ENCODE data around the gene KLC4. TPM values are rescaled to one million over a fixed set of nuclear protein-coding genes. Genes with fewer than 3 reads are reported as not detected.
"Not testable (repeated sequence)": the region's sequence is repeated elsewhere in the genome, so short reads cannot be mapped to it uniquely, and the experiment has no call there.

The KLC4 gene
- total RNA-seq, 1 experiment from 2014 or later: 17.5 TPM

- CTCF ChIA-PET: interaction anchor here (0.6 kb wide), 1 partner anchor 14 kb away, joined by 4 read pairs; no protein-coding TSS in a partner anchor
- Mint-ChIP-seq H3K27ac (ENCODE audit: low read depth, unreplicated experiment) (no peak overlapping the region), H3K9me3 (ENCODE audit: unreplicated experiment) (no peaks in the 10 kb centered on the region), H3K4me1 (ENCODE audit: insufficient read depth, unreplicated experiment) (no peaks in the 10 kb centered on the region), H3K36me3 (ENCODE audit: insufficient read depth, unreplicated experiment) (peaks cover 54% of the 10 kb centered on the region), H3K27me3 (ENCODE audit: insufficient read depth, unreplicated experiment) (no peaks in the 10 kb centered on the region), H3K4me3 (ENCODE audit: unreplicated experiment) (no peak overlapping the region)
- POLR2A ChIA-PET: interaction anchor here (0.8 kb wide), 1 partner anchor 15 kb away, joined by 3 read pairs; no protein-coding TSS in a partner anchor
- no TSS peak for BruUV-seq (replicated peaks)
- intact Hi-C loops (cut with micrococcal nuclease): no loop called here
- no peak for TF ChIP-seq CTCF (IDR thresholded peaks at IDR 0.05; ENCODE audit: unreplicated experiment)
- DNase-seq (ENCODE audit: unreplicated experiment): no peak
These were observed 21.7 kb upstream of the KLC4 start for GRCh38 chr6:43037706-43038105.

DNA sequence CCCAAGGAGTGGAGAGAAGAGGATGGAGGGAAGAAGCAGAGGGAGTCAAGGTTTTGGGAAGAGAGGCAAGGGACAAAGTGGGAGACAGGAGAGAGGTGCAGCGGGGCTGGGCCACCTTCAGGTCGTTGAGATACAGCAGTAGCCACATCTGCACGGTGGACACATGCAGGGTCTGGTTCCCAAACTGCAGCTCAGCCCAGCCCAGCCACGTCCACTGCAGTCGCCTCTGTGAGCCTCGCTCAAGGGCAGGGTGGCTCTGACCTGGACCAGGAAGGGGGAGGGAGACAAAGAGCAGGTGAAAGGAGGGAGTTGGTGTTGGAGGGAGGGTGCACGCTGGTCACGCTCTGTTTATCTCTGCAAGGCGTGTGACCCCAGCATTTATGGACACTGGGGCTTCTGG, 20.7 kb upstream of the KLC4 start:
- BruUV-seq (replicated peaks): no TSS peak
- no peaks in the 10 kb centered on the region for H3K4me1 Mint-ChIP-seq (ENCODE audit: insufficient read depth, unreplicated experiment)
- DNase-seq (ENCODE audit: unreplicated experiment): no peak
- TF ChIP-seq CTCF (IDR thresholded peaks at IDR 0.05; ENCODE audit: unreplicated experiment): no peak
- CTCF ChIA-PET: no interaction called here
- no peak overlapping the region for H3K27ac Mint-ChIP-seq (ENCODE audit: low read depth, unreplicated experiment)
- H3K36me3 Mint-ChIP-seq (ENCODE audit: insufficient read depth, unreplicated experiment): peaks cover 55% of the 10 kb centered on the region
- POLR2A ChIA-PET: interaction anchor here (0.8 to 1.3 kb wide), 4 partner anchors 14 to 54 kb away, joined by 3 read pairs; partner anchors contain the start of genes CUL7 and PPP2R5D
- intact Hi-C loops (cut with micrococcal nuclease): no loop called here
- no peaks in the 10 kb centered on the region for H3K27me3 Mint-ChIP-seq (ENCODE audit: insufficient read depth, unreplicated experiment)
- H3K9me3 Mint-ChIP-seq (ENCODE audit: unreplicated experiment): no peaks in the 10 kb centered on the region
- H3K4me3 Mint-ChIP-seq (ENCODE audit: unreplicated experiment): no peak overlapping the region

DNA sequence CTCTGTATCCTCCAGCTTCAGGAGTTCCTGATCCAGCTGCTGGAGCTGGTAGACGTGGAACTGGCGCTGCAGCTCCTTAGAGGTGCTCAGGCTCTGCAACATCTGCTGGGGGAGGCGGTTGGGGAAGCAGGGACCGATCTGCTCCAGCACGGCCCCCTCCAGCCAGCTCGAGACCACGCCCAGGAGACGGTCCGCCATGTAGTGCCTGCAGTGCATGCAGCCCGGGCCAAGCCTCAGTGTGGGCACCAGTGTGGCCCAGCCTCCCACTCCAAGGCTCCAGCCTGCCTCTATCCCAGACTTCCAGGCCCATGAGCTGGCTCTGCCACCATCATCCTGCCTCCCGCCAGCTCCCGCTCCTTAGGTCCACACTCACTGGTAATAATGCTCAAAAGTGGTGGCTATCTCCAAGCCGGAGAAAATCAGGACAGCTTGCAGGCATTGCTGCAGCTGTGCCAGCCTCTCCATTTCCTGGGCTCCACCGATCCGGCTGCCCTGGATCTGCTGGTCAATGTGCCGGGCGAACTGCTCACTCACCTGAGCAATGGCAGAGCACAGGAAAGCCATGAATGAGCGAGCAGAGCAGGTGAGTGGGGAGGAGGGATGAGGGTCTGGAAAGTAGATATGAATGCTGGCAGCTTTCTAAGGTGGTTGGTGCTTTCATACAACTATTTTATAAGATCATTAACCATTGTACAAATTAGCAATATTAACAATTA, 18.7 kb upstream of the KLC4 start:
- intact Hi-C loops (cut with micrococcal nuclease): no loop called here
- Mint-ChIP-seq H3K27me3 (ENCODE audit: insufficient read depth, unreplicated experiment) (no peaks in the 10 kb centered on the region), H3K4me1 (ENCODE audit: insufficient read depth, unreplicated experiment) (no peaks in the 10 kb centered on the region), H3K9me3 (ENCODE audit: unreplicated experiment) (no peaks in the 10 kb centered on the region), H3K27ac (ENCODE audit: low read depth, unreplicated experiment) (no peak overlapping the region), H3K4me3 (ENCODE audit: unreplicated experiment) (no peak overlapping the region), H3K36me3 (ENCODE audit: insufficient read depth, unreplicated experiment) (peaks cover 51% of the 10 kb centered on the region)
- no TSS peak for BruUV-seq (replicated peaks)
- DNase-seq (ENCODE audit: unreplicated experiment): no peak
- CTCF ChIA-PET: interaction anchor here (0.7 to 1.2 kb wide), 2 partner anchors 9 to 118 kb away, joined by 3 read pairs; no protein-coding TSS in a partner anchor
- POLR2A ChIA-PET: interaction anchor here (0.7 to 1.2 kb wide), 4 partner anchors 18 to 132 kb away, joined by 3 read pairs; no protein-coding TSS in a partner anchor
- TF ChIP-seq CTCF (IDR thresholded peaks at IDR 0.05; ENCODE audit: unreplicated experiment): no peak

DNA sequence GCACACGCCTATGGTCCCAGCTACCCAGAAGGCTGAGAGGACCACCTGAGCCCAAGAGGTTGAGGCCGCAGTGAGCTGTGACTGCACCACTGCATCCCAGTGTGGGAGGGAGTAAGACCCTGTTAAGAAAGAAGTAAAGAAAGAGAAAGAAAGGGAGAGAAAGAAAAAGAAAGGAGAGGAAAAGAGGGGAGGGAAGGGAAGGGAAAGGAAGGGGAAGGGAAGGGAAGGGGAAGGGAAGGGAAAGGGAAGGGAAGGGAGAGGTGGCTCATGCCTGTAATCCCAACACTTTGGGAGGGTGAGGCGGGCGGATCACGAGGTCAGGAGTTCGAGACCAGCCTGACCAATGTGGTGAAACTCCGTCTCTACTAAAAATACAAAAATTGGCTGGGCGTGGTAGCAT, 18.0 kb upstream of the KLC4 start:
- H3K4me3 Mint-ChIP-seq (ENCODE audit: unreplicated experiment); H3K27me3 Mint-ChIP-seq (ENCODE audit: insufficient read depth, unreplicated experiment); BruUV-seq (replicated peaks); H3K27ac Mint-ChIP-seq (ENCODE audit: low read depth, unreplicated experiment); H3K4me1 Mint-ChIP-seq (ENCODE audit: insufficient read depth, unreplicated experiment); intact Hi-C loops (cut with micrococcal nuclease); H3K9me3 Mint-ChIP-seq (ENCODE audit: unreplicated experiment); DNase-seq (ENCODE audit: unreplicated experiment): not testable (repeated sequence)
- CTCF ChIA-PET: interaction anchor here (1.2 kb wide), 1 partner anchor 8 kb away, joined by 3 read pairs; no protein-coding TSS in a partner anchor
- POLR2A ChIA-PET: interaction anchor here (2.1 kb wide), 1 partner anchor 12 kb away, joined by 11 read pairs; the partner anchor contains the start of gene CUL7
- H3K36me3 Mint-ChIP-seq (ENCODE audit: insufficient read depth, unreplicated experiment): peaks cover 49% of the 10 kb centered on the region

Measured in MCF 10A (cell line).